HAP-1 (cell line): Measurements from ENCODE around the gene CHST11.

Experiments used
- DNase-seq, 2 experiments: peaks; one replicate each; pipeline ENCODE4 v3.0.0-alpha.2; 2016 to 2020; ENCODE audit warnings: low spot score in 2 of 2
- H3K27me3 ChIP-seq: fragments of 250-450 bp; sonication (Bioruptor Pico); 2 replicates; pipeline ENCODE4 v1.5.1; 2020; ENCODE audit warnings: low read depth, mild to moderate bottlenecking, moderate library complexity
- H3K36me3 ChIP-seq: fragments of 250-450 bp; sonication (Bioruptor Pico); replicated peaks from 2 replicates; pipeline ENCODE4 v1.5.1; 2020; ENCODE audit warnings: mild to moderate bottlenecking
- H3K4me1 ChIP-seq: fragments of 250-450 bp; sonication (Bioruptor Pico); 2 replicates; pipeline ENCODE4 v1.5.1; 2020; ENCODE audit warnings: mild to moderate bottlenecking
- H3K4me3 ChIP-seq: fragments of 250-450 bp; sonication (Bioruptor Pico); 2 replicates; pipeline ENCODE4 v1.5.1; 2020; ENCODE audit warnings: mild to moderate bottlenecking, moderate library complexity
- H3K9me3 ChIP-seq: fragments of 250-450 bp; sonication (Bioruptor Pico); 2 replicates; pipeline ENCODE4 v1.5.1; 2020; ENCODE audit warnings: mild to moderate bottlenecking, moderate library complexity
- in situ Hi-C: fragments of 300-500 bp; cut with MboI; formaldehyde crosslinking; loops from 3 replicates; pipeline ENCODE4 v1.14.3; 2020; ENCODE audit warnings: low sequenced_read_pairs, inconsistent platforms, mixed read lengths

Gene CHST11

GRCh38 chr12:104718304-104718929 is 261.7 kb downstream of the CHST11 start:
- H3K36me3 ChIP-seq: no peaks in the 10 kb centered on the region
- no peak overlapping the region for H3K4me3 ChIP-seq
- in situ Hi-C loops: no loop called here
- H3K4me1 ChIP-seq: no peaks in the 10 kb centered on the region
- no peaks in the 10 kb centered on the region for H3K9me3 ChIP-seq
- H3K27me3 ChIP-seq: no peaks in the 10 kb centered on the region
- DNase-seq: no peak

- Histone ChIP-seq H3K4me1 (peaks cover 4% of the 10 kb centered on the region), H3K27me3 (no peaks in the 10 kb centered on the region), H3K4me3 (no peak overlapping the region), H3K9me3 (no peaks in the 10 kb centered on the region), H3K36me3 (no peaks in the 10 kb centered on the region)
- DNase-seq: no peak
- in situ Hi-C loops: no loop called here
Measured at GRCh38 chr12:104719700-104720338, 263.1 kb downstream of the CHST11 start.

GRCh38 chr12:104720339-104721038 is 263.7 kb downstream of the CHST11 start:
- no peak for DNase-seq
- Histone ChIP-seq H3K27me3 (no peaks in the 10 kb centered on the region), H3K36me3 (no peaks in the 10 kb centered on the region), H3K4me3 (no peak overlapping the region), H3K9me3 (no peaks in the 10 kb centered on the region), H3K4me1 (peaks cover 4% of the 10 kb centered on the region)
- in situ Hi-C loops: no loop called here

GRCh38 chr12:104721039-104721405 is 264.3 kb downstream of the CHST11 start:
- Histone ChIP-seq H3K9me3 (no peaks in the 10 kb centered on the region), H3K36me3 (no peaks in the 10 kb centered on the region), H3K27me3 (no peaks in the 10 kb centered on the region), H3K4me1 (peaks cover 4% of the 10 kb centered on the region), H3K4me3 (no peak overlapping the region)
- DNase-seq: no peak
- in situ Hi-C loops: no loop called here

GRCh38 chr12:104721936-104722335 is 265.2 kb downstream of the CHST11 start:
- no peak overlapping the region for H3K4me3 ChIP-seq
- no peaks in the 10 kb centered on the region for H3K9me3 ChIP-seq
- peaks cover 4% of the 10 kb centered on the region for H3K4me1 ChIP-seq
- in situ Hi-C loops: no loop called here
- no peak for DNase-seq
- H3K36me3 ChIP-seq: no peaks in the 10 kb centered on the region
- no peaks in the 10 kb centered on the region for H3K27me3 ChIP-seq

- H3K27me3 ChIP-seq: no peaks in the 10 kb centered on the region
- DNase-seq: no peak
- no peak overlapping the region for H3K4me3 ChIP-seq
- no peaks in the 10 kb centered on the region for H3K36me3 ChIP-seq
- in situ Hi-C loops: no loop called here
- no peaks in the 10 kb centered on the region for H3K9me3 ChIP-seq
- H3K4me1 ChIP-seq: peaks cover 4% of the 10 kb centered on the region
Measured at GRCh38 chr12:104722601-104723534, 266.1 kb downstream of the CHST11 start.

GRCh38 chr12:104723895-104724294 is 267.1 kb downstream of the CHST11 start:
- H3K27me3 ChIP-seq: no peaks in the 10 kb centered on the region
- H3K4me1 ChIP-seq: peaks cover 4% of the 10 kb centered on the region
- DNase-seq: peak in 1 of 2 experiments; percentile 6
- no peaks in the 10 kb centered on the region for H3K9me3 ChIP-seq
- H3K36me3 ChIP-seq: no peaks in the 10 kb centered on the region
- in situ Hi-C loops: no loop called here
- H3K4me3 ChIP-seq: no peak overlapping the region

GRCh38 chr12:104724992-104725585 is 268.3 kb downstream of the CHST11 start:
- no peak for DNase-seq
- Histone ChIP-seq H3K9me3 (no peaks in the 10 kb centered on the region), H3K4me3 (no peak overlapping the region), H3K36me3 (no peaks in the 10 kb centered on the region), H3K4me1 (peaks cover 4% of the 10 kb centered on the region), H3K27me3 (no peaks in the 10 kb centered on the region)
- in situ Hi-C loops: no loop called here

- peaks cover 4% of the 10 kb centered on the region for H3K4me1 ChIP-seq
- no peaks in the 10 kb centered on the region for H3K27me3 ChIP-seq
- in situ Hi-C loops: no loop called here
- no peak overlapping the region for H3K4me3 ChIP-seq
- no peak for DNase-seq
- no peaks in the 10 kb centered on the region for H3K36me3 ChIP-seq
- H3K9me3 ChIP-seq: no peaks in the 10 kb centered on the region
Measured at GRCh38 chr12:104725610-104726009, 268.9 kb downstream of the CHST11 start.

GRCh38 chr12:104727726-104728465 is 271.1 kb downstream of the CHST11 start:
- in situ Hi-C loops: no loop called here
- peaks cover 4% of the 10 kb centered on the region for H3K4me1 ChIP-seq

GRCh38 chr12:104729091-104729490 is 272.3 kb downstream of the CHST11 start:
- H3K36me3 ChIP-seq: no peaks in the 10 kb centered on the region
- in situ Hi-C loops: no loop called here

More at GRCh38 chr12:104727726-104728465, 271.1 kb downstream of the CHST11 start:
- Histone ChIP-seq H3K36me3 (no peaks in the 10 kb centered on the region), H3K4me3 (no peak overlapping the region), H3K27me3 (no peaks in the 10 kb centered on the region), H3K9me3 (no peaks in the 10 kb centered on the region)
- no peak for DNase-seq

GRCh38 chr12:104729610-104730446 is 273.1 kb downstream of the CHST11 start:
- H3K4me3 ChIP-seq: no peak overlapping the region
- no peaks in the 10 kb centered on the region for H3K27me3 ChIP-seq
- in situ Hi-C loops: no loop called here
- DNase-seq: no peak
- no peaks in the 10 kb centered on the region for H3K36me3 ChIP-seq
- no peaks in the 10 kb centered on the region for H3K4me1 ChIP-seq
- no peaks in the 10 kb centered on the region for H3K9me3 ChIP-seq

More at GRCh38 chr12:104729091-104729490, 272.3 kb downstream of the CHST11 start:
- DNase-seq: no peak
- Histone ChIP-seq H3K9me3 (no peaks in the 10 kb centered on the region), H3K4me1 (no peaks in the 10 kb centered on the region), H3K27me3 (no peaks in the 10 kb centered on the region), H3K4me3 (no peak overlapping the region)
